ENCODE data around the gene NOG. TPM values are rescaled to one million over a fixed set of nuclear protein-coding genes. Genes with fewer than 3 reads are reported as not detected.

Gene NOG
- total RNA-seq, 3 donors from 2014 or later: 0.48 to 1.6 (median 0.88) TPM

DNA sequence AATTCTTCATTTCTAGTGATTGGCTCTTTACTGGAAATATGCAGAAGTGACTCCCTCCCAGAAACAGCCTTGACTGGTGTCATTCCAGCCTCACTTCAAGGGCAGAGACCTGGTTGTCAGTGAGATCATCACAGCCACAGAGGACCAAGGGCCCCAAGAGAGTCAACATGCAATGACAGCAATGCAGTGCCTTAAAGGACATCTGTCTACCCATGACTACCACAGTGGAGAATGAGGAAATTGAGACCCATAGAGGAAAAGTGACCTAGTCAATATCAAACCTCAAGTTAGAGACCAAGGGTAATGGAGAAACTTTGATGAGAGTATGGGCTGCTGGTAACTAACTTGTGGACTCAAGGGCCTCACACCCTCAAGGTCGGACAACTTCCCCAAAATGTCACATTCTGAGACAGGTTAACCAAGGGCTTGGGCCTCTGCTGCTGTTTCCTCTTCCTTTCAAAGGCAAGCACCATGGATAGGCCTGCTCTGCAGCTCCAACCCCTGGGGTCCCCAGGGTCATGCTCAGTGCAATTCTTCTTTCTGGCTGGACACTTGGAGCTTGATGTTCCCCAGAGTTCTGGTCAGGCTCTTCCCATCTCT lies 11.3 kb downstream of the NOG start:
- no peak for DNase-seq (ENCODE audit: low spot score in 2 of 2)
- Histone ChIP-seq H3K36me3 (no peaks in the 10 kb centered on the region), H3K9me3 (no peaks in the 10 kb centered on the region), H3K27ac (no peak overlapping the region), H3K4me1 (no peaks in the 10 kb centered on the region), H3K4me3 (no peak overlapping the region), H3K27me3 (peaks cover 0 to 8% of the 10 kb centered on the region in 2 donors)
- intact Hi-C loops (cut with DNase I; ENCODE audit: low total_unique reads): no loop called here
- no peak for TF ChIP-seq POLR2A (IDR thresholded peaks at IDR 0.05)
- TF ChIP-seq POLR2AphosphoS5 (IDR thresholded peaks at IDR 0.05): no peak
- TF ChIP-seq, protein P1, sequence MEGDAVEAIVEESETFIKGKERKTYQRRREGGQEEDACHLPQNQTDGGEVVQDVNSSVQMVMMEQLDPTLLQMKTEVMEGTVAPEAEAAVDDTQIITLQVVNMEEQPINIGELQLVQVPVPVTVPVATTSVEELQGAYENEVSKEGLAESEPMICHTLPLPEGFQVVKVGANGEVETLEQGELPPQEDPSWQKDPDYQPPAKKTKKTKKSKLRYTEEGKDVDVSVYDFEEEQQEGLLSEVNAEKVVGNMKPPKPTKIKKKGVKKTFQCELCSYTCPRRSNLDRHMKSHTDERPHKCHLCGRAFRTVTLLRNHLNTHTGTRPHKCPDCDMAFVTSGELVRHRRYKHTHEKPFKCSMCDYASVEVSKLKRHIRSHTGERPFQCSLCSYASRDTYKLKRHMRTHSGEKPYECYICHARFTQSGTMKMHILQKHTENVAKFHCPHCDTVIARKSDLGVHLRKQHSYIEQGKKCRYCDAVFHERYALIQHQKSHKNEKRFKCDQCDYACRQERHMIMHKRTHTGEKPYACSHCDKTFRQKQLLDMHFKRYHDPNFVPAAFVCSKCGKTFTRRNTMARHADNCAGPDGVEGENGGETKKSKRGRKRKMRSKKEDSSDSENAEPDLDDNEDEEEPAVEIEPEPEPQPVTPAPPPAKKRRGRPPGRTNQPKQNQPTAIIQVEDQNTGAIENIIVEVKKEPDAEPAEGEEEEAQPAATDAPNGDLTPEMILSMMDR (IDR thresholded peaks at IDR 0.05): no peak

DNA sequence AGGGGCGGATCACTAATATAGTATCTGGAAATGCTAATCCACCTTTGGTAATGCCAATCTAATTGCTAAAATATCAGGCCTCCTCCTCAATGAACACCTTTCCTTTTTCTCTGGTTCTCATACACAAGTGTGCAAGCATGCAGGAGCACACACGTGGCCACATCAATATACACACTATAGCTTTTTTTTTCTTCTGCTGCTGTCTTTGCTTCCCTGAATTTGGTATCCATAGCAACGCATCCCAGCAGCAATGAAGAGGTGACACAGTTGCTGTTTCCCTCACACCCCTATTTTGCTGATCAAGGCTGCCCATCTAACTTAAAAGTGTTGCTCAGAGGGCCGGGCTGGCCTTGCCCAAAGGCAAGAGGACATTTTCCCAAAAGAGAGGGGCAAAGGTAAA lies 15.4 kb downstream of the NOG start:
- no peaks in the 10 kb centered on the region for H3K9me3 ChIP-seq
- DNase-seq (ENCODE audit: low spot score in 2 of 2): no peak
- H3K4me1 ChIP-seq: no peaks in the 10 kb centered on the region
- H3K4me3 ChIP-seq: no peak overlapping the region
- no peaks in the 10 kb centered on the region for H3K36me3 ChIP-seq
- no peak overlapping the region for H3K27ac ChIP-seq
- intact Hi-C loops (cut with DNase I; ENCODE audit: low total_unique reads): no loop called here
- no peak for TF ChIP-seq POLR2A (IDR thresholded peaks at IDR 0.05)
- TF ChIP-seq, protein P1 (IDR thresholded peaks at IDR 0.05): no peak
- TF ChIP-seq POLR2AphosphoS5 (IDR thresholded peaks at IDR 0.05): no peak
- no peaks in the 10 kb centered on the region for H3K27me3 ChIP-seq

DNA sequence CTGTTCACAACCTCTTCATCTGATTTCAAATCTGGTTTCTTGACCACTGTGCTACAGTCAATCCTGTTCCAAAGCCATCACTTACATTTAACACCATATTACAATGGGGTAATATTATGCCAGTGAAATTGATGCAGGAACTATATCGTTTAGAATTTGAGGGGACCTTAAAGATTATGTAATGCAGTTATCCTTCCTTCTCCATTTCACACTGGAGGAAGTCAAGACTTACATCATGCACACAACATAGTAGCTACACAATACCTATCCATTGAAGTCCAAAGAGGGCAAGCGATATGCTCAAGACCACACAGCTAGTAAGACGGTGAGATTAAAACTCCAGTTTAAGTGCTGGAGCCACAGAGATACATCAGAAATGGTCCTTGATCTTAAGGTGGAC lies 16.8 kb downstream of the NOG start:
- no peak overlapping the region for H3K4me3 ChIP-seq
- intact Hi-C loops (cut with DNase I; ENCODE audit: low total_unique reads): no loop called here
- TF ChIP-seq, protein P1 (IDR thresholded peaks at IDR 0.05): no peak
- TF ChIP-seq POLR2AphosphoS5 (IDR thresholded peaks at IDR 0.05) (no peak), POLR2A (IDR thresholded peaks at IDR 0.05) (no peak)

GRCh38 chr17:56613131-56613530 lies 19.6 kb downstream of the NOG start:
- no peaks in the 10 kb centered on the region for H3K36me3 ChIP-seq
- H3K9me3 ChIP-seq: no peaks in the 10 kb centered on the region
- no peaks in the 10 kb centered on the region for H3K4me1 ChIP-seq
- intact Hi-C loops (cut with DNase I; ENCODE audit: low total_unique reads): no loop called here
- no peaks in the 10 kb centered on the region for H3K27me3 ChIP-seq
- no peak overlapping the region for H3K27ac ChIP-seq
- TF ChIP-seq, protein P1 (IDR thresholded peaks at IDR 0.05): no peak
- TF ChIP-seq POLR2A (IDR thresholded peaks at IDR 0.05) (no peak), POLR2AphosphoS5 (IDR thresholded peaks at IDR 0.05) (no peak)
- no peak for DNase-seq (ENCODE audit: low spot score in 2 of 2)
- no peak overlapping the region for H3K4me3 ChIP-seq

More for the DNA sequence above, 16.8 kb downstream of the NOG start:
- DNase-seq (ENCODE audit: low spot score in 2 of 2): no peak
- Histone ChIP-seq H3K9me3 (no peaks in the 10 kb centered on the region), H3K27me3 (no peaks in the 10 kb centered on the region), H3K4me1 (no peaks in the 10 kb centered on the region), H3K36me3 (no peaks in the 10 kb centered on the region), H3K27ac (no peak overlapping the region)

DNA sequence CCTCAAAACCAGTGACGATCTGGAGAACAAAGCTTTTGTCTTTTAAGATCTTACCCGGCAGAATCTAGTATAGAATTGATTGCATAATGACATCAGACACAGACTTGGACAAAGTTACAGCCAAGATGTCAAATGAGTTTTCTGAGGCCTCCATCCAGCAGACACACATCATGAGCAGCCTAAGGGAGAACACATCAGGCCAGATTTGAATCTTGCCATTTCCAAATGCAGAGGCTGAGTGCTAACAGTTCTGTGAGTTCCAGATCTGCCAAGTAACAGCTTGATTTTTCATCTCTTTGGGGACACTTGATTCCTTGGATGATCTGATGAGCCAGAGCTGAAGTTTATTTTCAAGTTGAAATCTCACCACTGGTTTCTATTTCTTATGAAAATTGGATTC lies 21.0 kb downstream of the NOG start:
- intact Hi-C loops (cut with DNase I; ENCODE audit: low total_unique reads): no loop called here

More for the DNA sequence above, 21.0 kb downstream of the NOG start:
- Histone ChIP-seq H3K9me3 (no peaks in the 10 kb centered on the region), H3K27ac (no peak overlapping the region), H3K4me3 (no peak overlapping the region), H3K36me3 (no peaks in the 10 kb centered on the region), H3K4me1 (no peaks in the 10 kb centered on the region), H3K27me3 (no peaks in the 10 kb centered on the region)
- DNase-seq (ENCODE audit: low spot score in 2 of 2): no peak
- TF ChIP-seq, protein P1 (IDR thresholded peaks at IDR 0.05): no peak
- TF ChIP-seq POLR2AphosphoS5 (IDR thresholded peaks at IDR 0.05): no peak
- no peak for TF ChIP-seq POLR2A (IDR thresholded peaks at IDR 0.05)

Data from breast epithelium (tissue), 4 donors.